ENCODE results near the gene SLC5A2.

- TF ChIP-seq, protein P1, sequence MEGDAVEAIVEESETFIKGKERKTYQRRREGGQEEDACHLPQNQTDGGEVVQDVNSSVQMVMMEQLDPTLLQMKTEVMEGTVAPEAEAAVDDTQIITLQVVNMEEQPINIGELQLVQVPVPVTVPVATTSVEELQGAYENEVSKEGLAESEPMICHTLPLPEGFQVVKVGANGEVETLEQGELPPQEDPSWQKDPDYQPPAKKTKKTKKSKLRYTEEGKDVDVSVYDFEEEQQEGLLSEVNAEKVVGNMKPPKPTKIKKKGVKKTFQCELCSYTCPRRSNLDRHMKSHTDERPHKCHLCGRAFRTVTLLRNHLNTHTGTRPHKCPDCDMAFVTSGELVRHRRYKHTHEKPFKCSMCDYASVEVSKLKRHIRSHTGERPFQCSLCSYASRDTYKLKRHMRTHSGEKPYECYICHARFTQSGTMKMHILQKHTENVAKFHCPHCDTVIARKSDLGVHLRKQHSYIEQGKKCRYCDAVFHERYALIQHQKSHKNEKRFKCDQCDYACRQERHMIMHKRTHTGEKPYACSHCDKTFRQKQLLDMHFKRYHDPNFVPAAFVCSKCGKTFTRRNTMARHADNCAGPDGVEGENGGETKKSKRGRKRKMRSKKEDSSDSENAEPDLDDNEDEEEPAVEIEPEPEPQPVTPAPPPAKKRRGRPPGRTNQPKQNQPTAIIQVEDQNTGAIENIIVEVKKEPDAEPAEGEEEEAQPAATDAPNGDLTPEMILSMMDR (IDR thresholded peaks at IDR 0.05; ENCODE audit: low read depth, low read length, poor library complexity, severe bottlenecking), result no peak
- no peak for TF ChIP-seq EZH2phosphoT487 (IDR thresholded peaks at IDR 0.05; ENCODE audit: borderline replicate concordance, low read length)
Measured at GRCh38 chr16:31507617-31507928, 24.6 kb downstream of the SLC5A2 start.
